ENCODE results near the gene KAT8.

KAT8 gene

DNA sequence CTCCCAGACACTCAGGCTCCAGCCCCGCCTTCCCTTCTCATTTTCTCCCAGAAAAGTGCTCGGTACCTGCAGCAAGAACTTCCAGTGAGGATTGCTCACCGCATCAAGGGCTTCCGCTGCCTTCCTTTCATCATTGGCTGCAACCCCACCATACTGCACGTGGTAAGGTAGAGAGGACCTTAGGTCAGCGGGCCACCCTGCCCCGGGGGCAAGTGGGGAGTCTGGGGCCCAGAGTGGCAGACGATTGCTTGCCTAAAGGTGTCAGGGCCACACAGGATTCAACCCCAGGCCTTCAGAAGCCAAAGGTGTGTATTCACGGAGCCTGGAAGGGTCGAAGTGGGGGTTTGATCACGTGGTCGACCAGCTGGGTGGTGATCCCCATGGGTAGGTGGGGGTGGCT lies 7.8 kb upstream of the KAT8 start:
- H3K4me3 ChIP-seq (ENCODE audit: low read depth, low read length), result no peak overlapping the region
- DNase-seq, result no peak
- H3K9me3 ChIP-seq, result no peaks in the 10 kb centered on the region
- no peaks in the 10 kb centered on the region for H3K27me3 ChIP-seq
- no peaks in the 10 kb centered on the region; the same call in 1 of the 2 replicates for H3K4me1 ChIP-seq
- TF ChIP-seq, protein P1, sequence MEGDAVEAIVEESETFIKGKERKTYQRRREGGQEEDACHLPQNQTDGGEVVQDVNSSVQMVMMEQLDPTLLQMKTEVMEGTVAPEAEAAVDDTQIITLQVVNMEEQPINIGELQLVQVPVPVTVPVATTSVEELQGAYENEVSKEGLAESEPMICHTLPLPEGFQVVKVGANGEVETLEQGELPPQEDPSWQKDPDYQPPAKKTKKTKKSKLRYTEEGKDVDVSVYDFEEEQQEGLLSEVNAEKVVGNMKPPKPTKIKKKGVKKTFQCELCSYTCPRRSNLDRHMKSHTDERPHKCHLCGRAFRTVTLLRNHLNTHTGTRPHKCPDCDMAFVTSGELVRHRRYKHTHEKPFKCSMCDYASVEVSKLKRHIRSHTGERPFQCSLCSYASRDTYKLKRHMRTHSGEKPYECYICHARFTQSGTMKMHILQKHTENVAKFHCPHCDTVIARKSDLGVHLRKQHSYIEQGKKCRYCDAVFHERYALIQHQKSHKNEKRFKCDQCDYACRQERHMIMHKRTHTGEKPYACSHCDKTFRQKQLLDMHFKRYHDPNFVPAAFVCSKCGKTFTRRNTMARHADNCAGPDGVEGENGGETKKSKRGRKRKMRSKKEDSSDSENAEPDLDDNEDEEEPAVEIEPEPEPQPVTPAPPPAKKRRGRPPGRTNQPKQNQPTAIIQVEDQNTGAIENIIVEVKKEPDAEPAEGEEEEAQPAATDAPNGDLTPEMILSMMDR (IDR thresholded peaks at IDR 0.05; ENCODE audit: low read depth, low read length), result no peak
- peaks cover 34% of the 10 kb centered on the region for H3K36me3 ChIP-seq

DNA sequence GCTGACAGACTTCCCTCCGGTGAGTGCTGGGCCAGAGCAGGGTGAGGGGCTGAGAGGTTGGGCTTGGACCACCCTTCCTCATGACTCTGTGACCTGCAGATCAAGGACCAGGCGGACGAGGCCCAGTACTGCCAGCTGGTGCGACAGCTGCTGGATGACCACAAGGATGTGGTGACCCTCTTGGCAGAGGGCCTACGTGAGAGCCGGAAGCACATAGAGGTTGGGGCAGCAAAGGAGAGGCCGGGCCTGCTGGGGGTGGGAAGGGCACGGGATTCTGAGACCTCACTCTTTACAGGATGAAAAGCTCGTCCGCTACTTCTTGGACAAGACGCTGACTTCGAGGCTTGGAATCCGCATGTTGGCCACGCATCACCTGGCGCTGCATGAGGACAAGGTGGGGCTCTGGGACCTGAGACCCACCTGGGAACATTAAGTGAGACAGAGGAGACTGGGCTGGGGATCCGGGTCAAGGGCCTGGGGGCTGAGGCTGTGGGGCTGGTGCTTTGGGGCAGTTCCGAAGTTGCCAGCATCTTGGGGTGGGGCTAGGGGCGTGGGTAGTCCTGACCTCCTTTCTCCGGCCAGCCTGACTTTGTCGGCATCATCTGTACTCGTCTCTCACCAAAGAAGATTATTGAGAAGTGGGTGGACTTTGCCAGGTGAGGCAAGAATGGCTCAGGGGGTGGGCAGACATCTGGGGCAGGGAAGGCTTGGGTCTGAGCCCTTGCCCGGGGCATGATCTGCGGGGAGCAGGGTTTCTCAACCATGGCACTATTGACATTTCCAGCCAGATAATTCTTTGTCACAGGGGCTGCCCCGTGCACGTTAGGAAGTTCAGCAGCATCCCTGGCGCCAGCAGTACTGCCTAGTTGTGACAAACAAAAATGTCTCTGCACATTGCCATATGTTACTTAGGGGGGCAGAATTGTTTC lies 7.1 kb upstream of the KAT8 start:
- no peaks in the 10 kb centered on the region for H3K27me3 ChIP-seq
- no peaks in the 10 kb centered on the region; the same call in 1 of the 2 replicates for H3K4me1 ChIP-seq
- H3K4me3 ChIP-seq (ENCODE audit: low read depth, low read length), result no peak overlapping the region
- H3K36me3 ChIP-seq, result peaks cover 34% of the 10 kb centered on the region
- TF ChIP-seq, protein P1 (IDR thresholded peaks at IDR 0.05; ENCODE audit: low read depth, low read length), result no peak
- H3K9me3 ChIP-seq, result no peaks in the 10 kb centered on the region
- no peak for DNase-seq

DNA sequence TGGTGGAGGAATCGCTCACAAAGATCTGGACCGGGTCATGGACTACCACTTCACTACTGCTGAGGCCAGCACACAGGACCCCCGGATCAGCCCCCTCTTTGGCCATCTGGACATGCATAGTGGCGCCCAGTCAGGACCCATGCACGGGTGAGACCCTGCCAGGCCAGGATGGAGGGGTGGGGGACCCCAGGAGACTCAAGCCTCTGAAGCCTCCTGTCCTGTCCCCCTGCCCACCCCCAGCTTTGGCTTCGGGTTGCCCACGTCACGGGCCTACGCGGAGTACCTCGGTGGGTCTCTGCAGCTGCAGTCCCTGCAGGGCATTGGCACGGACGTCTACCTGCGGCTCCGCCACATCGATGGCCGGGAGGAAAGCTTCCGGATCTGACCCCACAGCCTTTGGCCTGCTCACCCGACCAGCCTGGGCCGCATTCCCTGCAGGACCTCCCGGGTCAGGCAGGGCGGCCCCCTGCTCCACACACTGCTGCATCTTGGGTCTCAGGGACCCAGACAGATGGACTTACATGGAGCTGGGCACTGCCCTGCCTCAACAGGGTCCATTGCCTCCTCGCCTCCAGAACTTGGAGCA lies 5.5 kb upstream of the KAT8 start:
- TF ChIP-seq, protein P1 (IDR thresholded peaks at IDR 0.05; ENCODE audit: low read depth, low read length), result no peak
- no peak for DNase-seq
- peaks cover 34% of the 10 kb centered on the region for H3K36me3 ChIP-seq
- no peak overlapping the region for H3K4me3 ChIP-seq (ENCODE audit: low read depth, low read length)
- H3K9me3 ChIP-seq, result no peaks in the 10 kb centered on the region
- no peaks in the 10 kb centered on the region for H3K27me3 ChIP-seq
- no peaks in the 10 kb centered on the region; the same call in 1 of the 2 replicates for H3K4me1 ChIP-seq

DNA sequence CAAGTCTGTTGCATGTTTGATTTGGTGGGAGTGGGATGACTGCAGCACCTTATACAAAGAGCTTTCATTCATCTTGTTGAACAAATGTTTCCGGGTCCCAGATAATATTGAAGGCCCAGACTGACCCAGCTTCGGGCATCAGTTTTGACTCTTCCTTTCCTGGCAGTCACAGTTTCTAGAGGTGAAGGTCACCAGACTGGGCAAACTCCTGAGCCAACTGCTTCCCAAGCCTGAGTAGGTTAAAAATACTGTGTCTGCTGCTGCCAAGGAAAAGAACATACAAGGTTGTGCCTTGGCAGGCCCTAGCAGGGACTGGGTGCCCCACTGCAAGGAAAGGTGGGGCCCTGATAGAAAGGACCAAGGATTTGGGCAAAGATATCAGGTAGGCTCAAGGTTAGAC lies 4.8 kb upstream of the KAT8 start:
- TF ChIP-seq, protein P1 (IDR thresholded peaks at IDR 0.05; ENCODE audit: low read depth, low read length), result no peak
- peaks cover 34% of the 10 kb centered on the region for H3K36me3 ChIP-seq
- DNase-seq, result no peak
- H3K4me1 ChIP-seq, result no peaks in the 10 kb centered on the region
- no peaks in the 10 kb centered on the region for H3K9me3 ChIP-seq
- H3K27me3 ChIP-seq, result no peaks in the 10 kb centered on the region
- H3K4me3 ChIP-seq (ENCODE audit: low read depth, low read length), result no peak overlapping the region

DNA sequence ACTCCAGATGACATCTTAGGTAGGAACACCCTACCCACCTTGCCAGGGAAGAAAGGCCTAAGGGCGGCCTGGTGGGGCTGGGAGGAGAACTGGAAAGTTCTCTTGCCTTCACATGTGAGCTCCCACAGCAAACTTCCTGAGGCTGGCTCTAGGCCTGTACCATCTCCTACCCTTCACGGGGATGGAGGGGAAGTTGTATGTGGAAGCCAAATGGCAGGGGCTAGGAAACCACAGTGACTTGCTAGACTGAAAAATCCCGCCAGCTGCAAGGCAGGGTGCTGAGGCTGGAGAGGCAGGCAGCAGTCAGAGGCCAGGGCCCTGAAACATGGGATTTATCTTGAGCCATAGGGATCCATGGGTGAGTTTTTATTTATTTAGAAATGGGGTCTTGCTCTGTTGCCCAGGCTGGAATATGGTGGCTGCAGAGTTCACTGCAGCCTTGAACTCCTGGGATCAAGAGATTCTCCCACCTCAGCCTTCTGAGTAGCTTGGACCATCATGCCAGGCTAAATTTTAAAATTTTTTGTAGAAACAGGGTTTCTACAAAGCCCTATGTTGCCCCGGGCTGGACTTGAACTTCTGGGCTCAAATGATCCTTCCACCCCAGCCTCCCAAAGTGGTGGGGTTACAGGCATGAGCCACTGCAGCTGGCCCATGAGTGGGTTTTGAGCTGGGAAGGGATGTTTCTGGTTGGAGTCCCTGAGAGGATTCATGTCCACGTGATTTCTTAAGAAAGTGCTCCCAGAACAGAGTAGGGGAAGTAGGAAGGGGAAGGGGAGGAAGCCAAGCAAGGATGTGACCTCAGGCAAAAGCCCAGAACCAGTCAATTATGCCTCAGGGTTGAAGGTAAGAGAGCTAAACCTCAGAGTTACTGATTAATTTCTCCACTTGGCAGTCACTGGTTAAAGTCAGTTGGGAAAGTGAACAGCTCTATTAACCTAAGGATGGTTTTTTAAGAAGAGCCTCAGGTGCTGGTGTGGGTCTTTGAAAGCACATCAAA lies 4.0 kb upstream of the KAT8 start:
- TF ChIP-seq, protein P1 (IDR thresholded peaks at IDR 0.05; ENCODE audit: low read depth, low read length), result no peak
- H3K36me3 ChIP-seq, result peaks cover 34% of the 10 kb centered on the region
- no peak for DNase-seq

More for the DNA sequence above, 4.0 kb upstream of the KAT8 start:
- Histone ChIP-seq H3K4me3 (ENCODE audit: low read depth, low read length) (no peak overlapping the region), H3K27me3 (no peaks in the 10 kb centered on the region), H3K9me3 (no peaks in the 10 kb centered on the region), H3K4me1 (no peaks in the 10 kb centered on the region)
